ENCODE results near the gene HARBI1.
A peak's percentile ranks its signal among the peaks of the same experiment; 100 is the strongest.

The HARBI1 gene

GRCh38 chr11:46617134-46617971, at the start of gene HARBI1, which contains the start of gene ATG13:
Gene HARBI1, minus strand, starts transcription at chr11:46617227. Its CDS starts 990 bp downstream, at chr11:46616237.
Gene ATG13, plus strand, starts transcription at chr11:46617553. Its CDS starts 26,739 bp downstream, at chr11:46644292.
- Mint-ChIP-seq H3K9me3 (no peaks in the 10 kb centered on the region), H3K27me3 (no peaks in the 10 kb centered on the region), H3K27ac (peak within 1 kb of the TSS; percentile 100), H3K4me3 (peak within 1 kb of the TSS; percentile 99), H3K36me3 (peaks cover 10% of the 10 kb centered on the region), H3K4me1 (peaks cover 40% of the 10 kb centered on the region)
- ATAC-seq, result peak; percentile 99

- H3K4me3 Mint-ChIP-seq, result no peak overlapping the region
- no peaks in the 10 kb centered on the region for H3K9me3 Mint-ChIP-seq
- peaks cover 39% of the 10 kb centered on the region for H3K36me3 Mint-ChIP-seq
- no peaks in the 10 kb centered on the region for H3K27me3 Mint-ChIP-seq
- ATAC-seq, result no peak
- peak overlapping the region; percentile 22 for H3K27ac Mint-ChIP-seq
- H3K4me1 Mint-ChIP-seq, result no peaks in the 10 kb centered on the region
Observed at GRCh38 chr11:46666516-46666915, 49.5 kb upstream of the HARBI1 start.

DNA sequence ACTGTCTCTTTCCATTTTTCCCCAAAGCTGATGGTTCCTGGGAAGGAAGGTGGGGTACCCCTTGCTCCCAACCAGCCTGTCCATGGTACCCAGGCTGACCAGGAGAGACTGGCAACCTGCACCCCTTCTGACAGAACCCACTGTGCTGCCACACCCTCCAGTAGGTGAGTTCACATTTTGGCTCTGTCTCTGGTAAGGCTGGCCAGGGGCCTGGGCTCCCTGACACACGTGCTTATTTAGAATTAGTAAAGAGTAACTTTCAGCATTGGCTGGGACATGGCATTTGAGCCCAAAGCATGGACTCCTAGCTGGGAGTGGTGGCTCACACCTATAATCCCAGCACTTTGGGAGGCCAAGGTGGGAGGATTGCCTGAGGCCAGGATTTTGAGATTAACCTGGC, 48.3 kb upstream of the HARBI1 start:
- no peaks in the 10 kb centered on the region for H3K27me3 Mint-ChIP-seq
- peaks cover 40% of the 10 kb centered on the region for H3K36me3 Mint-ChIP-seq
- no peak for ATAC-seq
- H3K4me3 Mint-ChIP-seq, result no peak overlapping the region
- H3K27ac Mint-ChIP-seq, result no peak overlapping the region
- H3K9me3 Mint-ChIP-seq, result no peaks in the 10 kb centered on the region
- no peaks in the 10 kb centered on the region for H3K4me1 Mint-ChIP-seq

DNA sequence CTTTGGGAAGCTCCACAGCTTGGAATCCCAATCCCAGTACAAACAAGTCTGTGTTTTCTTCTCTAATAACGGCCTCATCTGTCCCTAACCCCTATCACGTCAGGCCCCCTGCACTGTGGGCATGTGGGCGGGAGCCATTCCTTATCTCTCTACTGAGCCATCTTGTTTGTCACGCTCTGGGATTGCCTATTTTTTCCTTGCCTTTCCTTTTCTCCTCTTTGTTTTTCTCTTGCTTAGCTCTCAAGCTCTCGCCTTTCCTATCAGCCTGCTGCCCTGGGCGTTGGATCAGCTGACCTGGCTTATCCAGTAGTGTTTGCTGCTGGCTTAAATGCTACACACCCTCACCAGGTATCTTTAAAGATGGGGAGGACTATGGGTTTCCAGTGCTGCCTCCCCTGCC, 47.6 kb upstream of the HARBI1 start:
- no peak overlapping the region for H3K27ac Mint-ChIP-seq
- peaks cover 41% of the 10 kb centered on the region for H3K36me3 Mint-ChIP-seq
- no peaks in the 10 kb centered on the region for H3K27me3 Mint-ChIP-seq
- no peaks in the 10 kb centered on the region for H3K4me1 Mint-ChIP-seq
- H3K9me3 Mint-ChIP-seq, result no peaks in the 10 kb centered on the region
- no peak overlapping the region for H3K4me3 Mint-ChIP-seq
- no peak for ATAC-seq

- H3K4me1 Mint-ChIP-seq, result no peaks in the 10 kb centered on the region
- H3K9me3 Mint-ChIP-seq, result no peaks in the 10 kb centered on the region
- no peak for ATAC-seq
- no peaks in the 10 kb centered on the region for H3K27me3 Mint-ChIP-seq
- H3K36me3 Mint-ChIP-seq, result peaks cover 43% of the 10 kb centered on the region
- no peak overlapping the region for H3K27ac Mint-ChIP-seq
- no peak overlapping the region for H3K4me3 Mint-ChIP-seq
Observed at GRCh38 chr11:46663277-46663940, 46.4 kb upstream of the HARBI1 start.

DNA sequence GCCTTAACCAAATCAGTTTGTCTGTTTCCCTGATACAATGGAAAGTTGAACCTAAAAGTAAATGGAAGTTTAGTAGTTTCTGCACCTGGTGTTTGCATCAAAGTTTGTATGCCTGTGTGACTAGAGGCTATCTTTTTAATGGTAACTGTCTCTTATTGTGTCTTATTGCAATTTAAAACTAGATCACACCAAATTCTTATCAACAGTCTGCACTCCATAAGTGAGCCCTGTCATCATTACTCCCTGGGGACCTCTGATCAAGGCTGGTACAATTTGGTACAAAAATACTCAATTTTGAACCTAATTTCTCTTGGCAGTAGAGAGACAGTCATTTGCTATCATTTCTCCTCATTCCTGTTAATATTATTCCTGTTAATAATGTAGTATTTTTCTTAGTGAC, 45.3 kb upstream of the HARBI1 start:
- no peaks in the 10 kb centered on the region for H3K4me1 Mint-ChIP-seq
- H3K27me3 Mint-ChIP-seq, result no peaks in the 10 kb centered on the region
- peaks cover 53% of the 10 kb centered on the region for H3K36me3 Mint-ChIP-seq
- H3K4me3 Mint-ChIP-seq, result no peak overlapping the region
- no peaks in the 10 kb centered on the region for H3K9me3 Mint-ChIP-seq
- no peak overlapping the region for H3K27ac Mint-ChIP-seq
- no peak for ATAC-seq

GRCh38 chr11:46661836-46662235, 44.8 kb upstream of the HARBI1 start:
- ATAC-seq, result no peak
- Mint-ChIP-seq H3K4me1 (no peaks in the 10 kb centered on the region), H3K27ac (no peak overlapping the region), H3K36me3 (peaks cover 53% of the 10 kb centered on the region), H3K27me3 (no peaks in the 10 kb centered on the region), H3K9me3 (no peaks in the 10 kb centered on the region), H3K4me3 (no peak overlapping the region)

DNA sequence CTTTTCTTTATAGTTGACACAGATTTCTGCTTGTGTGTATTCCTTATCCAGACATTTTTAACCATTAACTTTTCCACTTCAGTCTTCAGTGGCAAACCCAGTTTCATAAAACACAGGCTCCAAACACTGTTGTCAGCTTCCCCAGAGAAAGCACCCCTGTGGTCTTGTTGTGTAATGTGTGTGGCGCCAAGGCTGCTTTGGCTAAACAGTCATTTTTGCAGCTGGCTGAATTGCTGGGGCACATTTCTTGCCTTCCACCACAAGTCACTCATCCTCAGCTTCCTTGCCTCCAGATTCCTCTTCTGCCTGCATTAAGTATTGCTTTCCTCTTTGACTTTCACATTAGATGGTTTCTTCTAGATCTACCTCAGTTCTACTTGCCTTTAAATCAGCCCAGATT, 42.9 kb upstream of the HARBI1 start:
- H3K27me3 Mint-ChIP-seq, result no peaks in the 10 kb centered on the region
- no peak overlapping the region for H3K4me3 Mint-ChIP-seq
- no peak overlapping the region for H3K27ac Mint-ChIP-seq
- no peaks in the 10 kb centered on the region for H3K4me1 Mint-ChIP-seq
- peaks cover 59% of the 10 kb centered on the region for H3K36me3 Mint-ChIP-seq
- no peaks in the 10 kb centered on the region for H3K9me3 Mint-ChIP-seq
- no peak for ATAC-seq

DNA sequence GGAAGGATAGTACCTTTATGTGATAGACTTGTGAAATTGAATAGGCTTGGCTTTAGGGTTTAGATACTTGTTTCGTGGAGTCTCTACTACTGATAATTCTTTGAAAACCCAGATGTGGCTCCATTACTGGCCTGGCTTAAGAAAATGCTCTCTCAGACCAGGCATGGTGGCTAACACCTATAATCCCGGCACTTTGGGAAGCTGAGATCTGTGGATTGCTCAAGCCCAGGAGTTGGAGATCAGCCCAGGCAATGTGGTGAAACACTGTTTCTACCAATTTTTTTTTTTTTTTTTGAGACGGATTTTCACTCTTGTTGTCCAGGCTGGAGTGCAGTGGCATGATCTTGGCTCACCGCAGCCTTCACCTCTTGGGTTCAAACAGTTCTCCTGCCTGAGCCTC, 41.2 kb upstream of the HARBI1 start:
- Mint-ChIP-seq H3K9me3 (no peaks in the 10 kb centered on the region), H3K27ac (no peak overlapping the region), H3K27me3 (no peaks in the 10 kb centered on the region), H3K36me3 (peaks cover 46% of the 10 kb centered on the region), H3K4me1 (no peaks in the 10 kb centered on the region), H3K4me3 (no peak overlapping the region)
- no peak for ATAC-seq

DNA sequence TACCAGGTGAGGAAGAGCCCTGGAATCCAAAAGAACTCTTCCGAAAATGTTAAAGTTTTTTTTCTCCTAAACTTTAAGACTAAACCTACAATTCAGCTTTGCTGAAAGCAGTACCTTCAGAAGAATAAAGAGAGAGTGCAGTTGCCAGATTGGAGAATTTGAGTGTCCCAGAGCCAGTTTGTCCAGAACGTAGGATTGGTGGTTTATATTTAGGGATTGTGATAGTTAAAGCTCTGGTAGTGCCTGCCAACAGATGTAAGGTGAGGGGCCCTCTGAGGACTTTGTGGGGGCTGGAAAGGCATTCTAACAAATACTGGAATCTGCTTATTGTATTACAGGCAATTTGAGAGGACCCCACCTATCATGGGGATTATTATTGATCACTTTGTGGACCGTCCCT, 40.2 kb upstream of the HARBI1 start:
- Mint-ChIP-seq H3K9me3 (no peaks in the 10 kb centered on the region), H3K27ac (no peak overlapping the region), H3K36me3 (peaks cover 46% of the 10 kb centered on the region), H3K4me3 (no peak overlapping the region), H3K27me3 (no peaks in the 10 kb centered on the region), H3K4me1 (no peaks in the 10 kb centered on the region)
- no peak for ATAC-seq

DNA sequence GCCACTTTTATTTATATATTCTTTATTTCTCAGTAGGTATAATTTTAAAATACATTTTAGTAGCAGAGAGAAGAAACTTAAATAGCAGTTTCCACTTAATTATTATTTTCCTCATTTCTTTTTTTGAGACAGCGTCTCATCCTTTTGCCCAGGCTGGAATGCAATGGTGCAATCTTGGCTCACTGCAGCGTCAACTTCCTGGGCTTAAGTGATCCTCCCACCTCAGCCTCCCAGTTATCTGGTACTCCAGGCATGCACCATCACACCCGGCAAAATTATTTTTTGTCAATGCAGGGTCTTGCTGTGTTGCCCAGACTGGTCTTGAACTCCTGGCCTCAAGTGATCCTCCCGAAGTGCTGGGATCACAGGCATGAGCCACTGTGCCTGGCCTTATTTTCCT, 38.6 kb upstream of the HARBI1 start:
- no peak for ATAC-seq
- no peak overlapping the region for H3K4me3 Mint-ChIP-seq
- no peaks in the 10 kb centered on the region for H3K9me3 Mint-ChIP-seq
- H3K4me1 Mint-ChIP-seq, result no peaks in the 10 kb centered on the region
- no peak overlapping the region for H3K27ac Mint-ChIP-seq
- no peaks in the 10 kb centered on the region for H3K27me3 Mint-ChIP-seq
- peaks cover 57% of the 10 kb centered on the region for H3K36me3 Mint-ChIP-seq

DNA sequence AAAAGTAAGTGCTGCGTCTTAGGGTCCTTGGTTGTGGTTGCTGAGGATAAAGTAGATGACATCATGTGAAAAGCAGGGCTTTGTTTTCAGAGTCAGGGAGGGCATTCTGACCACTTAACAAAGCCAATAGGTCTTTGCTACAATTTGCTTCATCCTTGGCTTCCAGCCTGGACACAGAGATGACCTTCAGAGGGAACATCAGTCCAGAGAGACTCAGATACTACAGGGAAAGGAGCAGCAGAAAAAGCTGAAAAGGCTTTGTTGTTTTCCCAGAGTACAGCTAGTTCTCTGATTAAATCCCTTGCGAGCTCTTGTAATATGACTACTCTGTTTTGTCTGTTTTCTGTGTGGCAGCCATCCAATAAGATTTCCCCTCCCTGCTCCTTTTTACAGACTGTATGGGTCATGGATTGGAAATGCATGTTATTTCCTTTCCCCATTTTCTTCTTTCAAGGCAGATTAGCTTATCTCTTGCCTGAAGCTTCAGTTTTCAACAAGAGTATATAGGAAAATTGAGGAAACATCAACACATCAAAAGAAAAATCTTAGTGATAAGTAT, 32.2 kb upstream of the HARBI1 start:
- ATAC-seq, result no peak
- Mint-ChIP-seq H3K36me3 (peaks cover 35% of the 10 kb centered on the region), H3K4me1 (no peaks in the 10 kb centered on the region), H3K9me3 (no peaks in the 10 kb centered on the region), H3K4me3 (no peak overlapping the region), H3K27me3 (no peaks in the 10 kb centered on the region), H3K27ac (no peak overlapping the region)

DNA sequence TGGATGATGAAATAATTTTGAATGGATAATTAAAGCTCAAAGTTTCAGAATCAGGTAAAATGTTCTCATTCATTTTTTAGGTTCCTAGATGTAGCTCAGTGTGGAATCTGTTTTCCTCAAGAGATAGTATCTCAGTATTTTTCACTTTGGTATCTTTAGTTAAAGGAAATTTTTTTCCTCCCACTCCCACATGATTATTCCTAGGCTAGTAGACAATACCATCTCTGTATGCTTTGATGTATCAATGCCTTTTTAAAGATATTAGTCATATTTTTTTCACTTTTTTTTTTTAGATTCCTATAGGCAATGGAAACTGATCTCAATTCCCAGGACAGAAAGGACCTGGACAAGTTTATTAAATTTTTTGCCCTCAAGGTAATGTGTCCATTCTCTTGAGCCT, 27.0 kb upstream of the HARBI1 start:
- no peak for ATAC-seq
- H3K27ac Mint-ChIP-seq, result no peak overlapping the region
- H3K27me3 Mint-ChIP-seq, result no peaks in the 10 kb centered on the region
- peaks cover 51% of the 10 kb centered on the region for H3K36me3 Mint-ChIP-seq
- H3K4me1 Mint-ChIP-seq, result no peaks in the 10 kb centered on the region
- no peaks in the 10 kb centered on the region for H3K9me3 Mint-ChIP-seq
- H3K4me3 Mint-ChIP-seq, result no peak overlapping the region

DNA sequence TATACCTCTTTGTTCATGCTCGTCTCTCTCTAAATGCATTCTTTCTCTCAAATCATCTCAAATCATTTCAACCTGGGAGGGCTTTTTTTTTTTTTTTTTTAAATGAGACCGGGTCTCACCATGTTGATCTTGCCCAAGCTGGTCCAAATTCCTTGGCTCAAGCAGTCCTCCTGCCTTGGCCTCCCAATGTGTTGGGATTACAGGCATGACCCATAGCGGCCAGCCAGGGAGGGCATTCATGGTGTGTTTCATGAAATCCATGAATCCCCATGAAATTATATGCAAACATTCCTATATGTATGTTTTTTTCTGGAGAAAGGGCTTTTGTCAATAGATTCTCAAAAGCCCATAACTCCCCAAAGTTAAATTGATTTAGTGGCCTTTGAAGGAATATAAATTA, 26.5 kb upstream of the HARBI1 start:
- Mint-ChIP-seq H3K27ac (no peak overlapping the region), H3K9me3 (no peaks in the 10 kb centered on the region), H3K36me3 (peaks cover 53% of the 10 kb centered on the region), H3K4me1 (no peaks in the 10 kb centered on the region), H3K4me3 (no peak overlapping the region), H3K27me3 (no peaks in the 10 kb centered on the region)
- ATAC-seq, result no peak

DNA sequence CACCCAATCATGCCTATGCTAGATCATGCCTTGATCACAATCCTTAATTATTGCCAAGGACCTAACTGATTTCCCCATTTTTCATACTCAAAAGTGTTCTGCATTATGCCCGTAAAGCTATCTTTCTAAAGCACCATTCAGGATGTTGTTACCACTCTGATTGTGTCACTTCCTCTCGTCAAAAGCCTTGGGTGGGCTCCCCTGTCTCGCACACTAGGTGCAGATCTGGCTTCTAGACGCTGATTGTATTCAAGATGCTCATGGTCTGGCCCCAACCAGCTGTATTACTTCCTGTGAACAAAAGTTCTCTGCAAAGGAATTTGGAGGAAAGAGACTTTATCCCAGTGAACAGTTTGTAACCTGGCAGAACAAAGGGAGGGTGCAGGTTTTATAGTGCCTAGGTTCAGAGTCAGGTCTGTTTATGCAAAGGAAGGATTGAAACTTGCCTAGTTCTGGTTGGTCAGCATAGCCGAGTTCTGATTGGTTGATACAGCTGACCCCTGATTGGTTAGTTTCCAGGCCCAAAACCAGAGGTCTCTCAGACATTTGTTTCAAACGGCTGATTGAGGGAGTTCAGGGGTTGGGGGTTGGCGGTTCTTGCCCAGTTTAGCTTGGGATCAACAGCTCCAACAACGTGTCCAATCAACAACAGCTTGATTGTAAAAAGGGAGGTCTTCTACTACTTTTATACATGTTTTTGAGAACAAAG, 25.8 kb upstream of the HARBI1 start:
- H3K27ac Mint-ChIP-seq, result no peak overlapping the region
- H3K9me3 Mint-ChIP-seq, result no peaks in the 10 kb centered on the region
- H3K27me3 Mint-ChIP-seq, result no peaks in the 10 kb centered on the region
- H3K4me1 Mint-ChIP-seq, result no peaks in the 10 kb centered on the region
- H3K4me3 Mint-ChIP-seq, result no peak overlapping the region
- no peak for ATAC-seq
- H3K36me3 Mint-ChIP-seq, result peaks cover 58% of the 10 kb centered on the region

All from stimulated activated memory B cell treated with anti-CD40 and anti-IgM and Interleukin-4, amounts not matched to agents 10 μg/mL and 1 μg/mL and 100 μg/mL, for 72 hours (primary cell).